A549 (cell line): ENCODE measurements around the gene GNG7.

Experiments used
- BHLHE40 ChIP-seq: IDR thresholded peaks from 2 replicates; pipeline ENCODE4 v1.6.1; 2012; ENCODE audit warnings: low read depth, low read length, inconsistent platforms
- CHD2 ChIP-seq: fragments of 150-350 bp; IDR thresholded peaks from 2 replicates; pipeline ENCODE4 v1.6.1; 2014; ENCODE audit warnings: low read length; ENCODE audit not compliant: partially characterized antibody
- CTCF ChIP-seq: fragments of >200 bp; sonication (Bioruptor Twin); formaldehyde crosslinking; IDR thresholded peaks from 3 replicates; pipeline ENCODE4 v1.5.1; 2016
- MAFK ChIP-seq: fragments of 450-650 bp; IDR thresholded peaks from 2 replicates; pipeline ENCODE4 v1.6.1; 2014; ENCODE audit not compliant: partially characterized antibody
- POLR2A ChIP-seq: IDR thresholded peaks from 2 replicates; pipeline ENCODE4 v1.6.1; 2012; ENCODE audit warnings: mild to moderate bottlenecking, low read length
- POLR2AphosphoS2 ChIP-seq: conservative IDR thresholded peaks from 2 replicates; pipeline ENCODE4 v1.6.1; 2012; ENCODE audit warnings: low read length, improper control_type of control experiment, inconsistent platforms
- REST ChIP-seq: fragments of 200-600 bp; sonication (generic); IDR thresholded peaks from 2 replicates; pipeline ENCODE4 v1.6.1; 2016; ENCODE audit warnings: antibody characterized with exemption, mild to moderate bottlenecking, moderate library complexity
- SREBF2 ChIP-seq: fragments of 450-650 bp; IDR thresholded peaks from 2 replicates; pipeline ENCODE4 v1.6.1; 2014; ENCODE audit warnings: mild to moderate bottlenecking, moderate library complexity
- ZSCAN20 ChIP-seq: fragments of 250-450 bp; sonication (Bioruptor Pico); IDR thresholded peaks from 2 replicates; pipeline ENCODE4 v1.8.0; 2022; ENCODE audit warnings: mild to moderate bottlenecking, moderate library complexity

DNA sequence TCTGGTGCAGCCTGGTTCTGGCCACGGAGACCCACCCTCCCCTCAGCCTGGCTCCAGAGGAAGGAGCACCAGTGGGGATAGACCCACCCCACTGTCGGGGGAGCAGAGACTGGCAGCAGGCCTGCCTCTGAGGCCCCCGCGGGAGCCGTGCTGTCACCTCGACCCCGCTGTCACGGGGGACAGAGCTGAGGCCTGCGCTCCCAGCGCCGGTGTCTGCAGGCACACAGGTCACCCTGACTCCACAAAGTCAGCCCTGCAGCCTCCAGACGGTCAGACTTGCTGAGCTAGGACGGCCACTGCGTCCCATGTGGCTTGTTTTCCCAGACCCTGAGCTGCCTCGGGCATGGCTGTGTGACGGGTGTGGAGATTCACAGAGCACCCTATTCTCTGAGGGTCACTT lies 32.3 kb downstream of the GNG7 start:
- no peak for TF ChIP-seq POLR2A
- no peak for TF ChIP-seq CTCF
- no peak for TF ChIP-seq POLR2AphosphoS2
- TF ChIP-seq ZSCAN20 (CRISPR knock-in tag), result no peak
- TF ChIP-seq MAFK, result no peak
- TF ChIP-seq SREBF2, result no peak
- no peak for TF ChIP-seq REST
- TF ChIP-seq BHLHE40, result no peak
- no peak for TF ChIP-seq CHD2
